Subcutaneous abdominal adipose tissue (tissue), 5 donors: ENCODE data around the gene MCRS1.
A peak's percentile ranks its signal among the peaks of the same experiment; 100 is the strongest.

Source experiments
- H3K27ac ChIP-seq: one replicate; pipeline ENCODE4 v1.7.0; 2013; ENCODE audit warnings: low read depth, mild to moderate bottlenecking, inconsistent platforms, low read length, moderate library complexity
- H3K27me3 ChIP-seq, 5 donors: one replicate each; pipeline ENCODE4 v1.7.0; 2013; ENCODE audit warnings: low read length in 5 of 5, inconsistent platforms in 1 of 5; ENCODE audit not compliant: control insufficient read depth in 5 of 5, insufficient read depth in 4 of 5
- H3K36me3 ChIP-seq, 5 donors: one replicate each; pipeline ENCODE4 v1.7.0; 2013; ENCODE audit warnings: low read length in 5 of 5; ENCODE audit not compliant: control insufficient read depth in 5 of 5, insufficient read depth in 5 of 5
- H3K4me1 ChIP-seq, 5 donors: one replicate each; pipeline ENCODE4 v1.7.0; 2013; ENCODE audit warnings: low read length in 5 of 5, mild to moderate bottlenecking in 3 of 5, moderate library complexity in 1 of 5; ENCODE audit not compliant: control insufficient read depth in 5 of 5, insufficient read depth in 5 of 5
- H3K4me3 ChIP-seq, 5 donors: one replicate each; pipeline ENCODE4 v1.7.0; 2013; ENCODE audit warnings: low read length in 5 of 5, low read depth in 1 of 5
- H3K9ac ChIP-seq, 5 donors: one replicate each; pipeline ENCODE4 v1.7.0; 2013; ENCODE audit warnings: low read length in 5 of 5, mild to moderate bottlenecking in 4 of 5, moderate library complexity in 3 of 5
- H3K9me3 ChIP-seq, 5 donors: one replicate each; pipeline ENCODE4 v1.7.0; 2013; ENCODE audit warnings: low read length in 5 of 5; ENCODE audit not compliant: control insufficient read depth in 5 of 5
- donor health status: healthy.
- donor health status: healthy.
- donor health status: healthy.
- donor health status: healthy.
- donor health status: healthy.

The MCRS1 gene

GRCh38 chr12:49542592-49543160 is 25.3 kb downstream of the MCRS1 start:
- peaks cover 0 to 12% (median 8%) of the 10 kb centered on the region in 5 donors for H3K4me1 ChIP-seq
- peaks cover 31 to 61% (median 52%) of the 10 kb centered on the region in 5 donors for H3K27me3 ChIP-seq
- no peak overlapping the region for H3K4me3 ChIP-seq
- H3K9ac ChIP-seq, result no peak overlapping the region
- H3K36me3 ChIP-seq, result no peaks in the 10 kb centered on the region
- H3K9me3 ChIP-seq, result no peaks in the 10 kb centered on the region
- H3K27ac ChIP-seq, result no peak overlapping the region

- Histone ChIP-seq H3K9ac (no peak overlapping the region), H3K36me3 (no peaks in the 10 kb centered on the region), H3K4me1 (peaks cover 0 to 17% (median 13%) of the 10 kb centered on the region in 5 donors), H3K27ac (no peak overlapping the region), H3K27me3 (peaks cover 27 to 56% (median 48%) of the 10 kb centered on the region in 5 donors), H3K9me3 (no peaks in the 10 kb centered on the region), H3K4me3 (no peak overlapping the region)
Observed at GRCh38 chr12:49541911-49542505, 25.9 kb downstream of the MCRS1 start.

DNA sequence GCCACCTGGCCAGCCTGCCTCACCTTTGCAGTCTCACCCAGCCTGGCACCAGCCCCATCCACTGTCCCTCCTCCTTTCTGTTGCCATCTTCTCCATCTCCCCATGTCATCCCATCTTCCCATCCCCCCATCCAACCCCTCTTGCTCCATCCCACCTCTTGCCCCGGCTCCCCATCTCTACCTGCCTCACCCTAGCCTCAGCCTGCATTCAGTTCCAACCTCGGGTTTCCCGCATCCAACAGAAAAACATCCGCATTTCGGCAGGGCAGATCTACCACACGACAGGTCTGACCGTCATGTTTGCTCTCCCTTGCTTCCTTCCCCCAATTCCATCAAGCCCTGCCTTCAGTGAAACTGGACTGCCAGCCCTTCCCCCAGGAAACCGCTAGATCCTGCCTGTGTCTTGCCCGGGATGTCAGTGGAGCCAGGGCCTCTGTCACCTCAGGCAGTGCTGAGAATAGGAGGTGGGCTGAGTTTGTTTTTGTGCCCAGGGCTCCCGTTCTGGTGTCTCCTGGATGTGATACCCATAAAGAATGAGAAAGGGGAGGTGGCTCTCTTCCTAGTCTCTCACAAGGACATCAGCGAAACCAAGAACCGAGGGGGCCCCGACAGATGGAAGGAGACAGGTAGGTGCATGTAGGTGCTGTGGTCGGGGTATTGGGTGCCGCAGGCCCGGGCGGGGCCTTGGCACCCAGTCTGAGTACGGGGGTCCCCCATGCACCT is 26.6 kb downstream of the MCRS1 start:
- Histone ChIP-seq H3K9ac (no peak overlapping the region), H3K36me3 (no peaks in the 10 kb centered on the region), H3K4me1 (peaks cover 0 to 19% (median 13%) of the 10 kb centered on the region in 5 donors), H3K27me3 (peaks cover 27 to 60% (median 52%) of the 10 kb centered on the region in 5 donors), H3K27ac (no peak overlapping the region), H3K4me3 (no peak overlapping the region), H3K9me3 (no peaks in the 10 kb centered on the region)

GRCh38 chr12:49540229-49541139 is 27.5 kb downstream of the MCRS1 start:
- Histone ChIP-seq H3K4me1 (peaks cover 0 to 27% (median 18%) of the 10 kb centered on the region in 5 donors), H3K9me3 (no peaks in the 10 kb centered on the region), H3K27me3 (peaks cover 22 to 57% (median 48%) of the 10 kb centered on the region in 5 donors), H3K36me3 (no peaks in the 10 kb centered on the region), H3K27ac (no peak overlapping the region), H3K4me3 (no peak overlapping the region), H3K9ac (no peak overlapping the region)

GRCh38 chr12:49539406-49540228 is 28.3 kb downstream of the MCRS1 start:
- no peak overlapping the region for H3K9ac ChIP-seq
- no peak overlapping the region for H3K27ac ChIP-seq

DNA sequence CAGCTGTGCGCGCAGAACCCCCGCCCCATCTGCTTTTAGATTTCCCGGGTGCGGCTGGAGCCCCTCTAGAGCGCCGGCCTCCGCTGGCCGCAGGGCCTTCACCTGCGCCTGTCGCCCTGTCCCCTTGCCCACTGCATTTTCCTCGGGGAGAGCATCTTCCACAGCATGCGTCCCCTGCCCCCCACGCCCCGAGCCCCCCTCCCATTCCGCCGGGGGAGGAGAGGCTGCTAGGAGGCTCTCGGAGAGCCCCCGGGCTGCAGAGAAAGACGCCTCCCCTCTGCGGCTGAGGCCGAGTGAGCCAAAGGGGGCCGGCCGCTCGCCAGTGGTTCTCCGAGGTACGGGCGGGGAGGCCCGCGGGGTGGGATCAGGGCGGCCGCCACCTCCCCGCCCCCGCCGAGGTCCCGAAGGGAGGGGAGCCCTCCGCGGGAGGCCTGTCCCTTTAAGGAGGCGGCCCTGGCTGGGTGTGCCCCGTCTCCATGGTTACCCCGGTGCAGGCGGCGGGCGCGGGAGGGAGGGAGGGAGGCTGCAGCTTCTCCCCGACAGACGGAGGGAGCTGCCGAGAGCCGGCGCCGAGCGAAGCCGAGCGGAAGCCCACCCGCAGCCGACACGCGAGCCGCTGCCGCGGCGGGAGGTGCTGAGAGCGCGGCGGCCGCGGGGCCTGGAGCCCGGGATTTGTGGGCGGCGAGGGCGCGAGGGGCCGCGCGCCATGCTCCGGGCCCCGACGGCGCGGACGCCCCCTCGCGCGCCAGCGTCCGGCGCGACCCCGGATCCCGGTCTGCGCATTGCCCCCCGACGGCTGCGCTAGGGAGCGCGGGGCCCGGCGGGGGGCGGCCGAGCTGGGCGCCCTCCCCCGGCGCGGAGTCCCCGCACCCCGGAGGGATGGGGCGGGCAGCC is 29.2 kb downstream of the MCRS1 start, which contains the start of gene KCNH3:
TSS of gene KCNH3 (plus strand) at position 521 of the 894 bp plus-strand sequence. CDS start 387 bp downstream, outside the sequence.
- Histone ChIP-seq H3K27me3 (peaks cover 19 to 53% (median 42%) of the 10 kb centered on the region in 5 donors), H3K9ac (peak within 1 kb of the TSS in 1 of 5 donors; percentile 53)

More at GRCh38 chr12:49539406-49540228, 28.3 kb downstream of the MCRS1 start:
- Histone ChIP-seq H3K27me3 (peaks cover 20 to 59% (median 42%) of the 10 kb centered on the region in 5 donors), H3K4me3 (no peak overlapping the region), H3K36me3 (no peaks in the 10 kb centered on the region), H3K4me1 (peaks cover 0 to 27% (median 18%) of the 10 kb centered on the region in 5 donors), H3K9me3 (no peaks in the 10 kb centered on the region)

GRCh38 chr12:49537752-49538509 is 30.0 kb downstream of the MCRS1 start:
- H3K36me3 ChIP-seq, result no peaks in the 10 kb centered on the region
- H3K27me3 ChIP-seq, result peaks cover 16 to 47% (median 37%) of the 10 kb centered on the region in 5 donors
- H3K9ac ChIP-seq, result peak overlapping the region in 1 of 5 donors; percentile 53
- peaks cover 0 to 27% (median 18%) of the 10 kb centered on the region in 5 donors for H3K4me1 ChIP-seq
- no peak overlapping the region for H3K27ac ChIP-seq
- no peaks in the 10 kb centered on the region for H3K9me3 ChIP-seq
- peak overlapping the region; percentile 45 to 63 (median 54) for H3K4me3 ChIP-seq

More for the DNA sequence above, 29.2 kb downstream of the MCRS1 start, which contains the start of gene KCNH3:
- H3K9me3 ChIP-seq, result no peaks in the 10 kb centered on the region
- H3K36me3 ChIP-seq, result no peaks in the 10 kb centered on the region
- H3K4me1 ChIP-seq, result peaks cover 0 to 27% (median 18%) of the 10 kb centered on the region in 5 donors
- H3K27ac ChIP-seq, result no peak within 1 kb of the TSS
- peak within 1 kb of the TSS; percentile 45 to 63 (median 54) for H3K4me3 ChIP-seq

DNA sequence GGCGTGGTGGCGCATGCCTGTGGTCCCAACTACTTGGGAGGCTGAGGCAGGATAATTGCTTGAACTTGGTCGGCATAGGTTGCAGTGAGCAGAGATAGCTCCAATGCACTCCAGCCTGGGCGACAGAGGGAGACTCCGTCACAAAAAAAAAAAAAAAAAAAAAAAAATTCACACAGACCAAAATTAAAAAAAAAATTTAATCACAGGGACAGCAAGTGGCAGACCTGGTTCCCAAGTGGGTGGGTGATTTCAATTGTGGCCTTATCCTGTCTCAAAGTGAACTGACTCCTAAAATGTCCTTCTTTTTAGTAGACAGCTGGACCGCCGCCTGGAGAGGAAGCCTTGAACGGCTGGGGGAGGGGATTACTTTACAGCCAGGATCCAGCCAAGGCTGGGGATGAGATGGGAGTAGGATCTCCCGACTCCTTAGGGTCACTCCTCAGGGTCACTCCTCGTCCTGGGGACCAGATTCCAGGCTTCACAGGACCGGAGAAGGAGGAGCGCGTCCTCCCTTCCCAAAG is 30.7 kb downstream of the MCRS1 start:
- H3K27me3 ChIP-seq, result peaks cover 16 to 44% (median 33%) of the 10 kb centered on the region in 5 donors
- H3K4me1 ChIP-seq, result peaks cover 0 to 27% (median 18%) of the 10 kb centered on the region in 5 donors
- no peaks in the 10 kb centered on the region for H3K9me3 ChIP-seq
- no peak overlapping the region for H3K9ac ChIP-seq
- H3K4me3 ChIP-seq, result peak overlapping the region; percentile 45 to 63 (median 53)
- no peak overlapping the region for H3K27ac ChIP-seq
- H3K36me3 ChIP-seq, result no peaks in the 10 kb centered on the region
